Spinal cord (tissue), 10 donors: ENCODE results near the gene CTRB2. TPM values are rescaled to one million over a fixed set of nuclear protein-coding genes. Genes with fewer than 3 reads are reported as not detected.
"Not testable (repeated sequence)": the region's sequence is repeated elsewhere in the genome, so short reads cannot be mapped to it uniquely, and the experiment has no call there.

Experiments used
- DNase-seq, 6 donors: peaks; one replicate each; pipeline versions ENCODE4 v3.0.0 to v3.0.0-alpha.2; 2013 to 2015; ENCODE audit warnings: low spot score in 6 of 6, low read depth in 4 of 6
- H3K27ac ChIP-seq: one replicate; pipeline ENCODE4 v1.5.1; 2013; ENCODE audit warnings: low read depth, low read length, control low read depth
- H3K27me3 ChIP-seq: one replicate; pipeline ENCODE4 v1.6.1; 2013; ENCODE audit warnings: low read length; ENCODE audit not compliant: control insufficient read depth, insufficient read depth
- H3K36me3 ChIP-seq: one replicate; pipeline ENCODE4 v1.6.1; 2013; ENCODE audit warnings: low read length; ENCODE audit not compliant: control insufficient read depth, insufficient read depth
- H3K4me1 ChIP-seq: one replicate; pipeline ENCODE4 v1.6.1; 2013; ENCODE audit warnings: low read length; ENCODE audit not compliant: control insufficient read depth, insufficient read depth
- H3K4me3 ChIP-seq: one replicate; pipeline ENCODE4 v1.5.1; 2013; ENCODE audit warnings: low read depth, low read length, control low read depth
- H3K9me3 ChIP-seq: one replicate; pipeline ENCODE4 v1.6.1; 2013; ENCODE audit warnings: low read length; ENCODE audit not compliant: control insufficient read depth, insufficient read depth
- WGBS: methylation state at CpG from one replicate; pipeline ENCODE4 v1.1.5; 2013; ENCODE audit warnings: missing lambda C conversion rate; ENCODE audit not compliant: insufficient coverage; 5-methylcytosine and 5-hydroxymethylcytosine counted together
- polyA plus RNA-seq, 2 donors: library from polyadenylated mRNA; unstranded; fragments of 120-200 nt; gene quantifications; one replicate each; pipeline ENCODE4 v1.2.1, GENCODE V29; 2013; ENCODE audit not compliant: insufficient read length in 2 of 2
- total RNA-seq, 2 donors: library from RNA; depleted of rRNA in 1 of 2; stranded (reverse); fragments of 120-200 nt in 1 of 2; fragments of >200 nt in 1 of 2; gene quantifications; one replicate each; pipeline versions ENCODE4 v1.2.3 to v1.2.4, GENCODE V29; 2013 to 2014
- donor health status: healthy.

Gene CTRB2
- total and polyA plus RNA-seq, 4 donors, result 0.20 to 0.24 TPM; not detected in 2

- Histone ChIP-seq H3K4me1 (peaks cover 95% of the 10 kb centered on the region), H3K36me3 (peaks cover 87% of the 10 kb centered on the region)
- not testable (repeated sequence) for H3K27me3 ChIP-seq, H3K4me3 ChIP-seq, H3K9me3 ChIP-seq, DNase-seq, H3K27ac ChIP-seq
- 97% methylated on average over 26 of the region's 27 CpGs for WGBS
Observed at GRCh38 chr16:75242436-75243078, 35.6 kb upstream of the CTRB2 start.

- WGBS, result 95% methylated on average over 13 of the region's 13 CpGs
- Histone ChIP-seq H3K4me1 (peaks cover 93% of the 10 kb centered on the region), H3K4me3 (no peak overlapping the region), H3K36me3 (peaks cover 88% of the 10 kb centered on the region), H3K27me3 (no peaks in the 10 kb centered on the region), H3K9me3 (no peaks in the 10 kb centered on the region), H3K27ac (no peak overlapping the region)
- no peak for DNase-seq
Observed at GRCh38 chr16:75241955-75242354, 35.0 kb upstream of the CTRB2 start.

GRCh38 chr16:75241412-75241811, 34.5 kb upstream of the CTRB2 start:
- Histone ChIP-seq H3K27me3 (no peaks in the 10 kb centered on the region), H3K27ac (no peak overlapping the region), H3K4me3 (no peak overlapping the region), H3K36me3 (peaks cover 89% of the 10 kb centered on the region), H3K9me3 (no peaks in the 10 kb centered on the region), H3K4me1 (peaks cover 88% of the 10 kb centered on the region)
- WGBS, result 82% methylated on average over 7 of the region's 8 CpGs
- no peak for DNase-seq

GRCh38 chr16:75240633-75241032, 33.7 kb upstream of the CTRB2 start:
- WGBS, result 46% methylated on average over 7 of the region's 7 CpGs
- H3K36me3 ChIP-seq, result peaks cover 96% of the 10 kb centered on the region
- DNase-seq, result peak in 1 of 6 donors; percentile 53

GRCh38 chr16:75239542-75240122, 32.7 kb upstream of the CTRB2 start:
- no peak for DNase-seq
- 89% methylated on average over 18 of the region's 19 CpGs for WGBS
- peaks cover 80% of the 10 kb centered on the region for H3K4me1 ChIP-seq
- H3K9me3 ChIP-seq, result no peaks in the 10 kb centered on the region
- H3K27ac ChIP-seq, result peak overlapping the region; percentile 87
- no peak overlapping the region for H3K4me3 ChIP-seq
- no peaks in the 10 kb centered on the region for H3K27me3 ChIP-seq
- H3K36me3 ChIP-seq, result peaks cover 98% of the 10 kb centered on the region

More at GRCh38 chr16:75240633-75241032, 33.7 kb upstream of the CTRB2 start:
- not testable (repeated sequence) for H3K27me3 ChIP-seq, H3K9me3 ChIP-seq, H3K4me3 ChIP-seq
- Histone ChIP-seq H3K4me1 (peaks cover 80% of the 10 kb centered on the region), H3K27ac (peak overlapping the region; percentile 49)

- H3K36me3 ChIP-seq, result peaks cover 98% of the 10 kb centered on the region
- no peaks in the 10 kb centered on the region for H3K9me3 ChIP-seq
- H3K27me3 ChIP-seq, result no peaks in the 10 kb centered on the region
- WGBS, result 41% methylated on average over 11 of the region's 16 CpGs
- DNase-seq, result no peak
- peak overlapping the region; percentile 87 for H3K27ac ChIP-seq
- H3K4me1 ChIP-seq, result peaks cover 80% of the 10 kb centered on the region
- H3K4me3 ChIP-seq, result no peak overlapping the region
Observed at GRCh38 chr16:75238853-75239541, 32.0 kb upstream of the CTRB2 start.

- peaks cover 98% of the 10 kb centered on the region for H3K36me3 ChIP-seq
- H3K27ac ChIP-seq, result peak overlapping the region; percentile 87
- DNase-seq, result peak in 2 of 6 donors; percentile 75 to 95
- peaks cover 81% of the 10 kb centered on the region for H3K4me1 ChIP-seq
- WGBS, result 18% methylated on average over 22 of the region's 25 CpGs
- no peaks in the 10 kb centered on the region for H3K27me3 ChIP-seq
- no peak overlapping the region for H3K4me3 ChIP-seq
- H3K9me3 ChIP-seq, result no peaks in the 10 kb centered on the region
Observed at GRCh38 chr16:75238132-75238852, 31.3 kb upstream of the CTRB2 start.

- H3K4me1 ChIP-seq, result peaks cover 77% of the 10 kb centered on the region
- H3K4me3 ChIP-seq, result no peak overlapping the region
- H3K9me3 ChIP-seq, result no peaks in the 10 kb centered on the region
- DNase-seq, result no peak
- 82% methylated on average over 11 of the region's 18 CpGs for WGBS
- H3K27me3 ChIP-seq, result no peaks in the 10 kb centered on the region
- peaks cover 98% of the 10 kb centered on the region for H3K36me3 ChIP-seq
- H3K27ac ChIP-seq, result peak overlapping the region; percentile 87
Observed at GRCh38 chr16:75237398-75238131, 30.6 kb upstream of the CTRB2 start.
